GM12878 (cell line): ENCODE measurements around the gene CFI. TPM values are rescaled to one million over a fixed set of nuclear protein-coding genes. Genes with fewer than 3 reads are reported as not detected.

Experiments
- ATAC-seq: fragments of 200-7000 bp; cut with Tn5 transposase; 3 replicates; pipeline ENCODE4 v1.9.1; 2020; ENCODE audit warnings: mild to moderate bottlenecking, moderate library complexity
- BruUV-seq: library from RNA; stranded (reverse); fragments of 400-500 nt; replicated peaks from 2 replicates; lab custom pipeline; 2021; lab: Mats Ljungman, UMichigan
- CTCF ChIA-PET: fragments of 300-600 bp; sonication (Branson Sonifier 250); formaldehyde crosslinking; extraction: SDS; loops from one replicate; lab custom pipeline; 2021; ENCODE audit warnings: inconsistent platforms; lab: Yijun Ruan, JAX
- POLR2A ChIA-PET: fragments of 350-600 bp; formaldehyde crosslinking; extraction: SDS; loops from one replicate; lab custom pipeline; 2021; ENCODE audit warnings: inconsistent platforms; lab: Charles Lee
- RAD21 ChIA-PET: fragments of 300-600 bp; sonication (Branson Sonifier 250); formaldehyde crosslinking; loops from one replicate; lab custom pipeline; 2023; ENCODE audit warnings: antibody characterized with exemption; ENCODE audit not compliant: unreplicated experiment; lab: Charles Lee
- SMC1A ChIA-PET: fragments of 300-600 bp; sonication (Branson Sonifier 250); formaldehyde crosslinking; loops from one replicate; lab custom pipeline; 2023; ENCODE audit not compliant: unreplicated experiment, uncharacterized antibody; lab: Charles Lee
- DNase-seq: peaks from one replicate; pipeline ENCODE4 v3.0.0-alpha.2; 2011; ENCODE audit warnings: low read depth, low spot score
- FAIRE-seq: peaks from 3 replicates; lab custom pipeline; 2011; peaks lifted over from hg19 to GRCh38; lab: Jason Lieb, UNC
- H2AFZ ChIP-seq: 2 replicates; pipeline ENCODE4 v1.6.0; 2011; ENCODE audit warnings: low read depth, low read length, control low read depth; ENCODE audit not compliant: control insufficient read depth
- H3K27ac ChIP-seq: 2 replicates; pipeline ENCODE4 v1.5.1; 2011; ENCODE audit warnings: control low read depth; ENCODE audit not compliant: control insufficient read depth, insufficient read depth
- H3K27me3 ChIP-seq, 2 experiments: replicated peaks in 1 of 2; 2 replicates each; pipeline versions ENCODE4 v1.6.0 to v1.6.1; 2011; ENCODE audit warnings: low read length in 1 of 2; ENCODE audit not compliant: control insufficient read depth in 2 of 2, insufficient read depth in 2 of 2
- H3K36me3 ChIP-seq, 2 experiments: 2 replicates each; pipeline ENCODE4 v1.5.1; 2011; ENCODE audit warnings: low read length in 1 of 2; ENCODE audit not compliant: control insufficient read depth in 2 of 2, insufficient read depth in 2 of 2
- H3K4me1 ChIP-seq: 2 replicates; pipeline ENCODE4 v1.6.1; 2011; ENCODE audit warnings: mild to moderate bottlenecking, low read length, moderate library complexity, mixed read lengths; ENCODE audit not compliant: control insufficient read depth, insufficient read depth
- H3K4me2 ChIP-seq: 2 replicates; pipeline ENCODE4 v1.6.0; 2011; ENCODE audit warnings: control low read depth; ENCODE audit not compliant: control insufficient read depth, insufficient read depth
- H3K4me3 ChIP-seq: fragments of 200-600 bp; sonication (generic); 2 replicates; pipeline ENCODE4 v1.5.1; 2016
- H3K79me2 ChIP-seq: 2 replicates; pipeline ENCODE4 v1.6.0; 2011; ENCODE audit warnings: low read length; ENCODE audit not compliant: control insufficient read depth, insufficient read depth
- H3K9ac ChIP-seq: 2 replicates; pipeline ENCODE4 v1.8.0; 2011; ENCODE audit warnings: low read length, control low read depth, mixed read lengths; ENCODE audit not compliant: control insufficient read depth, insufficient read depth
- H3K9me3 ChIP-seq: replicated peaks from 3 replicates; pipeline ENCODE4 v1.5.1; 2011; ENCODE audit warnings: mild to moderate bottlenecking, low read length; ENCODE audit not compliant: control insufficient read depth, insufficient read depth
- H4K20me1 ChIP-seq: 2 replicates; pipeline ENCODE4 v1.6.0; 2011; ENCODE audit not compliant: control insufficient read depth, insufficient read depth
- FOXK2 ChIP-seq: fragments of 450-650 bp; IDR thresholded peaks from 2 replicates; pipeline ENCODE4 v1.6.1; 2017; ENCODE audit warnings: mild to moderate bottlenecking, moderate library complexity
- LARP7 ChIP-seq: fragments of 450-650 bp; IDR thresholded peaks from 2 replicates; pipeline ENCODE4 v1.6.1; 2017; ENCODE audit warnings: mild to moderate bottlenecking
- MLLT1 ChIP-seq: fragments of 450-650 bp; IDR thresholded peaks from 2 replicates; pipeline ENCODE4 v1.6.1; 2016; ENCODE audit warnings: mild to moderate bottlenecking
- USF1 ChIP-seq: IDR thresholded peaks from 2 replicates; pipeline ENCODE4 v1.6.1; 2011; ENCODE audit warnings: borderline replicate concordance, low read depth, mild to moderate bottlenecking, moderate library complexity, mixed read lengths, low read length; ENCODE audit not compliant: insufficient read depth; ENCODE audit errors: extremely low read length
- ZBTB40 ChIP-seq: fragments of 450-650 bp; IDR thresholded peaks from 2 replicates; pipeline ENCODE4 v1.6.1; 2016; ENCODE audit warnings: mild to moderate bottlenecking, moderate library complexity, borderline replicate concordance
- WGBS: methylation state at CpG from one replicate; pipeline ENCODE4 v1.1.6; 2016; ENCODE audit warnings: low lambda C conversion rate; ENCODE audit not compliant: insufficient replicate concordance, insufficient coverage; ENCODE audit errors: missing lambda C conversion rate; 5-methylcytosine and 5-hydroxymethylcytosine counted together
- in situ Hi-C: fragments of 300-500 bp; cut with MboI; formaldehyde crosslinking; loops from 9 replicates; pipeline ENCODE4 v1.14.3; 2018; ENCODE audit warnings: mixed read lengths
- intact Hi-C: fragments of 100-400 bp; cut with micrococcal nuclease; formaldehyde crosslinking; loops from one replicate; pipeline ENCODE4 v1.14.2; 2022; ENCODE audit not compliant: unreplicated experiment
- polyA plus RNA-seq, 11 experiments: library from polyadenylated mRNA; depleted of rRNA in 4 of 11; unstranded in 6 of 11; stranded (reverse) in 5 of 11; fragments of >200 nt; fragmentation: Nextera tagmentation in 4 of 11; fragmentation: Illumina TruSeq in 1 of 11; extraction: Ambion mirVana in 4 of 11; extraction: Trizol in 1 of 11; gene quantifications; 1 replicate in 1 of 11; 2 replicates in 10 of 11; pipeline versions ENCODE4 v1.2.1 to v1.2.3, GENCODE V29; 2011 to 2016; ENCODE audit warnings: inconsistent platforms in 2 of 11, missing spikeins in 2 of 11, low read depth in 1 of 11
- total RNA-seq, 4 experiments: library from RNA; depleted of rRNA in 3 of 4; stranded (reverse); fragments of >200 nt in 3 of 4; fragmentation: Illumina TruSeq in 1 of 4; extraction: Trizol in 1 of 4; gene quantifications; 2 replicates each; pipeline versions ENCODE4 v1.2.1 to v1.2.3, GENCODE V29; 2013 to 2021

CFI gene
- total and polyA plus RNA-seq, 10 of the 15 experiments (the other 5 are each of a cell fraction or from before 2014, with no cell fraction given): 0.15 to 0.28 TPM; not detected in 8

- TF ChIP-seq MLLT1: no peak
- TF ChIP-seq LARP7: no peak
- no peak for TF ChIP-seq USF1
- TF ChIP-seq FOXK2: no peak
Measured at GRCh38 chr4:109755656-109756055, 46.1 kb downstream of the CFI start (continued).

GRCh38 chr4:109754093-109754857 is 47.5 kb downstream of the CFI start:
- H3K9ac ChIP-seq: no peak overlapping the region
- no peak for TF ChIP-seq ZBTB40
- H3K27me3 ChIP-seq: no peaks in the 10 kb centered on the region
- ChIA-PET SMC1A (no interaction called here), RAD21 (no interaction called here), POLR2A (no interaction called here), CTCF (no interaction called here)
- H3K27ac ChIP-seq: no peak overlapping the region
- BruUV-seq: no TSS peak
- no peaks in the 10 kb centered on the region for H4K20me1 ChIP-seq
- H3K4me1 ChIP-seq: no peaks in the 10 kb centered on the region
- no peak for ATAC-seq
- H3K79me2 ChIP-seq: no peaks in the 10 kb centered on the region
- H2AFZ ChIP-seq: no peak overlapping the region
- FAIRE-seq: no peak
- no peak overlapping the region for H3K4me3 ChIP-seq
- H3K4me2 ChIP-seq: no peak overlapping the region
- no peaks in the 10 kb centered on the region for H3K36me3 ChIP-seq
- DNase-seq: no peak
- WGBS: 48% methylated on average over 7 of the region's 7 CpGs
- no peaks in the 10 kb centered on the region for H3K9me3 ChIP-seq
- in situ Hi-C loops (no loop called here), intact Hi-C loops (no loop called here)
